ENCODE data around the gene FNDC3B.

The FNDC3B gene

DNA sequence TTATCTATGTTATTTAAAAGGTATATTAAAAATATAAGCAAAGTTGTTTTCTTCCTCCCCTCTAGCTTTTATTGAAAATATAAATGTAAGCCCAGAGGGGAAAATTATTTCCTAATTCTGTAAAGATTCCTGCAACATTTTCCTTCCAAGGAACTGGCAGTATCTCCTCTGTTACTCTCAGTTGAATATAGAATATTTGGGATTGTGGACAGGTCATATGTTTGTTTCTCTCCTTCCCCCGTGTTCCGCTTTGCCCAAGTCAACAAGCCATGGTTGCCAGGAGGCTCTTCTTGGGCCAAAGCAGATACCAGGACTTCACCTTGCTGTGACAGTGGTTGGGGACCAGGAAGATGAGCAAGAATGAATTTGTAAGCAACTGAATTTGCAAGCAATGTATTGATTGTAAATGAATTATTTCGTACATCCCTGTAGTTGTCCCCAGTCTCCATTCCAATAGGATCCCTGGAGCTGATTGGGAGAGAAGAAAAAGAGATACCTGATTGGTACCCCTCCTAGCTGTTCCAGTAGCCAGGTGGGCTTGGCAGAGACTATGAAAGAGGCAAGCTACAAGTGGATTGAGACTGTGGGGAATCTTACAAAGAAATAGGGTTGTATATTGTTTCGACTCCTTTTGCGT is 130.8 kb downstream of the FNDC3B start:
- DNase-seq (ENCODE audit: low spot score) = no peak

- no peak for DNase-seq (ENCODE audit: low spot score)
Measured at GRCh38 chr3:172170841-172171240, 131.5 kb downstream of the FNDC3B start.

GRCh38 chr3:172171396-172172075 is 132.2 kb downstream of the FNDC3B start:
- no peak for DNase-seq (ENCODE audit: low spot score)

- DNase-seq (ENCODE audit: low spot score) = no peak
Measured at GRCh38 chr3:172173316-172174254, 134.2 kb downstream of the FNDC3B start.

DNA sequence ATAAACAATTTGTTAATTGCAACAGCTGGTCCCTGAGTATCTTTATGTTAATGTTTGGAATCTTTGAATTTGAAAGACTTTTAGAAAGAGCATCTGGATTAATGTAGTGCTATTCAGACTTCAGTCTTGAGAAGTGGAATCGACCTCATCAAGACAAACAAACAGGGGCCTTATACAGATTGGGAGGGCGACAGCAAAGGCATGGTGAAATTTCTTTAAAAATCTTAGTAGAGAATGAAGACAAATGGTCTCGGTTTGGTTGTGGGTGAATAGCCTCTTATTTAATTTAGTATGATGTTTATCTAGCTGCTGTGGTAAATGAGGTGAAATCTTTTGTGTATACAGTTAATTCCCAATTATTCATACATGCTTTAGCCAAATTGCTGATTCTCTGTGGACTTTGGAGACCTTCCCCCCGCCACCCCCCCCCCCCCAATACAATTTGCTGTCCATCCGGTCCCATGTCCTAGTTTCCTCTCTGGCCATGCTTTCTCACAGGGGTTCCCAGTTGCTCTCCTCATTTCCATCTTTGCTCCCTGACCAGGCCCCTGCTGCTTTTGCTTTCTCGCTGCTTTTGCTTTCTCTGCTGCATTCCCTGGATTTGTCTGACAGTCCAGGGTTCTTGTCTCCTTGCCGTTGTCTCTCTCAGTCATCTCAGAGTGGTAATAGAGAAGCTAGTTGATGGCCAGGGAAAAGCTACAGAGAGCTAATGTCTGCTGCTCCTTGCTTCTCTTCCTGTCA is 135.3 kb downstream of the FNDC3B start:
- no peak for DNase-seq (ENCODE audit: low spot score)

GRCh38 chr3:172175254-172175599 is 135.8 kb downstream of the FNDC3B start:
- DNase-seq (ENCODE audit: low spot score) = no peak

GRCh38 chr3:172176061-172176770 is 136.8 kb downstream of the FNDC3B start:
- DNase-seq (ENCODE audit: low spot score) = no peak

DNA sequence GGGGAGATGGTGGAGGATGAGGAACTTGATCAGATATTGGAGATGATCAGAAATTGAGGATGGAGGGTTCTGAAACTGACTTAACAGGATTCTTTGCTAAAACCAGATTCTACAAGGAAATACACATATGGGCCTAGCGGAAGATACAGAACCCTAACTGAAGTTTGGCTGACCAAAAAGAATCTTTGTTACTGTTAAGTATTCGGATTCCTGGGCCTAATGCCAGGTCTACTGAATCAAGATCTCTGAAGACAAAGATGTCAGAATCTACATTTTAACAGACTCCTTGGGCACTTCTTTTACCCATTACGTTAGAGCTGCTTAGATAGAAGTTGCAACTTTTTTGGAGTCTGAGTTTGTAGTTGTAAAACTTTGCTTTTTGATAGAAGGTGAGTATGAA is 137.7 kb downstream of the FNDC3B start:
- DNase-seq (ENCODE audit: low spot score) = no peak

- no peak for DNase-seq (ENCODE audit: low spot score)
Measured at GRCh38 chr3:172177803-172178316, 138.5 kb downstream of the FNDC3B start.

DNA sequence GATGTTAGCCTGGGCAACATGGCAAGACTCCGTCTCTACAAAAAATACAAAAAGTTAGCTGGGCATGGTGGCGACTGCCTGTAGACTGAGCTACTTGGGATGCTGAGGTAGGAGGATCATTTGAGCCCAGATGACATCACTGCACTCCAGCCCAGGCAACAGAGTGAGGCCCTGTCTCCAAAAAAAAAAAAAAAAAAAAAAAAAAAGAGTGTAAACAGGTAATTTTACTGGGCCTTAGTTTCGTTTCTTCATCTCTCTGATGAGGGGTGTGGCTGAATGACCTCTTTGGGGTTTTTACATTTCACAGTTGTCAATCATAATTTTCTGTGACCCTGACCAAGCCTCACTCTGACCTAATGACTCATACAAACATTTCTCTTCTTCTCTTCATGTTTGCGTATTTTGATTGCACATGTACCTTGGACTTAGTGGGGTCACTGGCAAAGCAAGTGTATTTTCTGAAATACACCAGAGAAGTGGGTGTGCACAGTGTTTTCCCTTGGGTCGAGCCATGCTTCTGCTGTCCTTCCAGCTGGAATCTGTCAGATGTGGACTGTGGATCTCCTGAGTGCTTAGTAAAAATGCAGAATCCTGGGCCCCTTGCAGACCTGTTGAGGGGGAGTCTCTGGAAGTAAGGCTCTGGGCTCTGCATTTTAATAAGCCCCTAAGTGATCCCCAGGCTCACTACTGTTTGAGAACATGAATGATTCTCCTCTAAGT is 140.5 kb downstream of the FNDC3B start:
- no peak for DNase-seq (ENCODE audit: low spot score)

DNA sequence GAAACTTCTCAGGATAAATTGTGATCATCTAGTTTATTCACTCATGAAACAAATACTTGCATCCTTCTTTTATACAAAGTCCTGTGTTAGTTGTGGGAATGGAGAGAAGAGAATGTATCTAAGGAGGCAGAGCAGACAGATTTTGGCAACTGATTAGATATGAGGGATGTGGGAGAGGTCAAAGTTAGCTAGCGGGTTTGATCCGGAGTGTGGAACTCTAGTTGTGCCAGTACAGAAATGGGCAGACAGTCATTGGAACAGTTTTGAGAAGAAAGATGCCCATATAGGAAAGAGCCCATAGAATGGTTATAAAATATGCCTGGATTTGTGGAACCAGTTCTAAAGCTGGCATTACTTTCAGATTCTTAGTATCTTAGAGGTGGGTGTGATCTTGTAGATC is 141.1 kb downstream of the FNDC3B start:
- DNase-seq (ENCODE audit: low spot score) = no peak

DNA sequence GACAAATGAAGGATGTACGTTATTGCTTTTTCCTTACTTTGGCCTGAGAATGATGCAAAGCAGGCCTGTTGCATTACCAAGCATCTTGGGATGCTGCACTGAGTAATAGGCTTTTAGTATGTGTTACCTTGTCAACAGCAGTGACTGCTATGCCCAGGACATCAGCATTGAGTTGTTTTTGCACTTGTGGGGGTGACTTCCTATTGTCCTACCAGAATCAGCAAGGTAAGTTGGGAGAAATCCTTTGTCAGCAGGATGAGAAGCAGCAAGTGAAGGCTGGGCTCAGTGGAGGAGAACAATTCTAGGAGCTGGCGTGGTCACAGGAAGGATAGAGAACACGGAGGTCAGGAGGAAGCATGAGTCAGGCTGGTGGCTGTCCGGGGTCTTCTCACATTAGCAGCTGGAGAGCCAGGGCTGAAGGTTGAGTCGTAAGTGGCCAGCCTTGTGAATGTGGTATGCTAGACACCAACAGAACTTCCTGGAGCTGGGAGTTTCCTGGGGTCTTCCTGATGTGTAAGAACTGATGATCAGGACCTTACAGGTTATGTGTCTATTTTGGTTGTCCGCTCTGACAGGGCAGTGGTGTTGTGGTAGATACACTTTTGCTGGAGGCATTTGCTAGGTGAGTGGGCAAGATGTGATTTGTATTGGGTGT is 142.7 kb downstream of the FNDC3B start:
- no peak for DNase-seq (ENCODE audit: low spot score)

- DNase-seq (ENCODE audit: low spot score) = no peak
Measured at GRCh38 chr3:172182797-172183196, 143.4 kb downstream of the FNDC3B start.

DNA sequence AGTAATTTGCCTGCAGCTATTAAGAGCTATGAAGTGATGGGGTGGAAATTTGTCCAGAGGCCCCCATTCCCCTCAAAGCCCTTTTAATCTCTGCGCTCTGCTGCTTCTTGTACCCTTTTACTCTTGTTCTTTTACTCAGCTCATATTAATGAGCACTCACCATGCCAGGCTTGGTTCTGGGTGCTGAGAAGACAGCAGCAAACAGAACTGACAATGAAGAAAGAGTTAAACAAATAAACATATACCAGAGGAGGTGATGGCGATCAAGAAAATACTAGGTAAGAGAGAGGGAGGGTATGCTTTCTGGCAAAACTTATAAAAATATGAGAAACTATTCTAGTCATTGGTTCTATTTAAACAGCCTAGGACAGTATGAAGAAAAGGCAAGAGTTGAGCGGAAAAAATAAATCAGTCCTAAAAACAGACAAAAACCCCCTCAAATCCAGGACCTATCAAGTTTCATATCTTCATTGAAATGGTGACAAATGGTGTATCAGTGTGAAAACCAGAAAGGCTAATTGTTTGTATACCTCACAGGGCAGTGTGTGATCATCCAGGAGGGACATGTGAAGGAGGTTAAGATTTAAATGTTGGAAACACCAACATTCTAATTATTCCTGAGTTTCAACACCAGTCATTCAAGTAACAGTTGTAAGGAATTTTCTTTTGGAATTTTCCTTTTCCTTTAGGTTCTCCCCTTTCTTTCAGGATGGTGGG is 144.9 kb downstream of the FNDC3B start:
- DNase-seq (ENCODE audit: low spot score) = no peak

DNA sequence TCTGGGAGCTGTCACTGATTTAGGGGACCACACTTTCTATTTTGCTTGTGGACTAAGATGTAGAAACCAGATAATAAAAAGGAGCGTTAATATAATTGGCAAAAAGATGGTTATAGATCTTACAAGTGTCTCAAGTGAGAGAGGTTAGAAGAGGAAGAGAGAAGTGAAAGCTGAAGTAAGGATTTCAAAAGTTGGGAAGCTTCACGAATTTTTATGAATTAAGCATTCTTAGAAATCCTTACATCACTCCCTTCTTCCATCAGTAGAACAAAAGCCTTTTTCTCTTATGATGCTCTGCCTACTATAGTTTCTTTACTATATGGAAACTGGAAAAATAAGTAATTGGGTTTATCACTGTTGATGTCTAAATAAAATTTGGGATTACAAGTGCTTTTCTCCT is 146.5 kb downstream of the FNDC3B start:
- no peak for DNase-seq (ENCODE audit: low spot score)

GRCh38 chr3:172186607-172187006 is 147.2 kb downstream of the FNDC3B start:
- no peak for DNase-seq (ENCODE audit: low spot score)

GRCh38 chr3:172187511-172187910 is 148.1 kb downstream of the FNDC3B start:
- DNase-seq (ENCODE audit: low spot score) = no peak

- no peak for DNase-seq (ENCODE audit: low spot score)
Measured at GRCh38 chr3:172188511-172188910, 149.1 kb downstream of the FNDC3B start.

GRCh38 chr3:172189213-172189612 is 149.8 kb downstream of the FNDC3B start:
- no peak for DNase-seq (ENCODE audit: low spot score)

Data from Ammon's horn (tissue), 1 donor.